Stimulated activated CD4-positive, alpha-beta T cell treated with anti-CD3 and anti-CD28 coated beads, Interleukin-4, amount 100 ng/mL, for 1 hour (primary cell): Measurements from ENCODE around the gene ZMIZ1.

Source experiments
- DNase-seq: peaks from one replicate; pipeline ENCODE4 v3.0.0-alpha.2; 2020

ZMIZ1 gene

DNA sequence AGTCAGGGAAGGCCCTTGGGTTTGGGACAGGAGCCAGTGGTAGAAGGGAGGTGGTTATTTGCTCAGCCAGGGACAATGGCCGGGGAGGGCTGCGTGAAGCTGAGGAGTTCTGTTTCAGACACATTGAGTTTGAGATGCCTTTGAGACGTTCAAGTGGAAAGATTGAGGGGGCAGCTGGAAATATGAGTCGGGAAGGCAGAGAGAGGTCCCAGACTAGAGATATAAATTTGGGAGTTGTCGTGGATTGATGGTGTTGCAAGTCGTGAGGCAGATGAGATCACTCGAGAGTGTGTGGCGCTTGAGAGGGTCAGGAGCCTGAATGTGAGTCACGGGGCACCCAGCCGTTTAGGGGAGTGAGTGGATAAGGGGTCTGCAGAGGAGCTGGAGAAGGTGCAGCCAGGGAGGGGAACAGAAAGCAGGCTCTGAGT lies 73.3 kb downstream of the ZMIZ1 start:
- DNase-seq, result no peak

DNA sequence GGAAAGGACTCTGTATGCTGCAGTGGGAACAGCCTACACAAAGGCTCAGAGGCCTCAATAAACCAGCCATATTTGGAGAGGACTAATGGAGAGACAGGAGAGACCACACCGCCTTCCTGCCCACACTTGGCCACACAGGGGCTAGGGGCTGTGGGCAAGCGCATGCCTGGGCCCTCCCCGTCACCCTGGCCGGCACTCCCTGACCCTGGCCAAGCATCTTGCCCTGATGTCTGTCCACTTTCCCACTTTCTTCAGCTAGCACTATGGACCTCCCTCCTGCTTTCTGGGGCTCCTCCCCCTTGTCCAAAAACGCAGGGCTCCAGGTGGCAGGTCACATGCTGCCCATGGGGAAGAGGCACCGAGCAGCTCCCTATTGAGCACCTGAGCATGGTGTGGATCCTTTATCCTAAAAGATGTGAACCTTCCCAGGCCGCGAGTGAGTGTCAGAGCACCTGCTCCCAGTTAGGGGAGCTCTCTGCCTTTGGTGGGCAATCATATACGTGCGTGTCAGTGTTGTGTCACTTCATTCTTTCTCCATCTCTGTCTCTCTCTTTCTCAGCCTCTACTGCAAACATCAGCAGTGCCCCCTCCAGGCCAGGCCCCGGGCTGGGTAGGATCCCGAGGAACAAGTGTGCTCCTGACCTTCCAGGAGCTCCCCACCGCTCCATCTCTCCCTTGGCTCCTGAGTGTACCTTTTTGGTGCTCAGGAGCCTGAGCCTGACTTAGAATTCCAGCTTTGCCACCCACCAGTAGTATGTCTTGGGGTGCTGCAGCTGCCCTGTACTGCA lies 74.0 kb downstream of the ZMIZ1 start:
- DNase-seq, result no peak

DNA sequence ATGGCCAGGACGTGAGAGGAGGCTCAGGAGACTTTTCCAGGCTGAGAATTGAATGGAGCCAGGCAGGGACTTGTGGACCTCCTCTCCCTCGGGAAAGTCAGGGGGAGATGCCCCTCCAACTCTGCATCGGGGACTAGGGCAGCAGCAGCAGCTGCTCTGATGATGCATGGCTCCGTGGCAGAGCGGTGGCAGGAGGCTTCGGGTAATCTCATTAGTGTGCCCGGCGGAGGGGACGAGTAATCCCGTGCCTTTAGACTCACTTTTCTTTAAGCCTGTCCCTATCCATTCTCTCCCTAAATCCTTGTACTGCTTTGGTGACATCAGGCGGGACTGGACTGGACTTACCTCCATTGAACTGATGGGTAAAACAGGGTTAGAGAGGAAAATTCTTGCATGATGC lies 75.1 kb downstream of the ZMIZ1 start:
- DNase-seq, result no peak

DNA sequence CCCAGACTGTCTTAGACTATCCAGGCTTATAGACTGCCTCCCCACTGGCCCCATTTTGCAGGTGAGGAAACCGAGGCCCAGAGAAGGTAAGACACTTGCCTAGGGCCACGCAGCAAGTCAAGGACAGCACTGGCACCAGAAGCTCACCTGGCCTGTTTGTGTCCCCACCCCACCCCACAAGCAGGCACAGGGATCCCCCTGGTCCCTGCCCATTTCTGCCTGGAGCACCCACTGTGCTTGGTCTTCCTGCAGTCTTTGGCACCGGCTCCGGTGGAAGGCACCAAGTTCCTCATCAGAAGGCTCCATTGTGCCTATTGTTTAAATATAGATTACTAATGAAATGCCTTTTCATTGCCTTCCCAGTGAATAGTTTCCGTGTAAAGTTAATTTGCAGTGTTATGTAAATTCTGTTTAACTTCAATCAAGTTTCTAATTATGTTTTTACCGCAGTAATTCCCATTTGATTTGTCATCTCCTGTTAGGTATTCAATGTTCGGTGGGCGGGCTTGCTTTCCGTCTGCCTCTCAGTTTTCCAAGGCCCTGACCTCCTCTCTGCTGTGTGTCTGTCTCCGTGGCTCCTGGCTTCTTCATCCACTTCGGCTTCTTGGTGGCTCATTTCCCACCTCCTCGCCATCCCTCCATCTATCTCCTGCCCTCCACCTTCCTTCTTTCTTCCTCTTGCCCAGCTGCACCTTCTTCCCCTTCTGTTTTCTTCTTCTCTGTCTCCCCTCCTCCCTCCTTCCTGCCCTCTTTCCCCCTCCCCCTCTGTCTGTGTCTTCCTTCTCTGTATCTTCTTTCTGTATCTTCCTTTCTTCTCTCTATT lies 75.8 kb downstream of the ZMIZ1 start:
- no peak for DNase-seq

DNA sequence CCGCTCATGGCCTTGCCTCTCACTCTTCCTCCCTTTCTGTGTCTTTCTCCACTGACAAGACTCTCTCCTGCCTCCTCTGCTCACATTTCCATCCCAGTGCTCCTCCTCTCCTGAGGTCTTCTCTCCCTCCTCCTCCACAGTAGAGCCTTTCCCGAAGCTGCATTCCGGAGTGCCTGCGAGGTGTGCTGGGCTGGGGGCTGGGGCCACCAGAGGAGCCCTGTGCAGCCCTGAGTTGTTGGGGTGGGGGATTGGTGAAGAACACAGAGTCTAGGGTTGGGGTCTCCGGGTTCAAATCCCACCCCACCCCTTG lies 76.4 kb downstream of the ZMIZ1 start:
- DNase-seq, result no peak

DNA sequence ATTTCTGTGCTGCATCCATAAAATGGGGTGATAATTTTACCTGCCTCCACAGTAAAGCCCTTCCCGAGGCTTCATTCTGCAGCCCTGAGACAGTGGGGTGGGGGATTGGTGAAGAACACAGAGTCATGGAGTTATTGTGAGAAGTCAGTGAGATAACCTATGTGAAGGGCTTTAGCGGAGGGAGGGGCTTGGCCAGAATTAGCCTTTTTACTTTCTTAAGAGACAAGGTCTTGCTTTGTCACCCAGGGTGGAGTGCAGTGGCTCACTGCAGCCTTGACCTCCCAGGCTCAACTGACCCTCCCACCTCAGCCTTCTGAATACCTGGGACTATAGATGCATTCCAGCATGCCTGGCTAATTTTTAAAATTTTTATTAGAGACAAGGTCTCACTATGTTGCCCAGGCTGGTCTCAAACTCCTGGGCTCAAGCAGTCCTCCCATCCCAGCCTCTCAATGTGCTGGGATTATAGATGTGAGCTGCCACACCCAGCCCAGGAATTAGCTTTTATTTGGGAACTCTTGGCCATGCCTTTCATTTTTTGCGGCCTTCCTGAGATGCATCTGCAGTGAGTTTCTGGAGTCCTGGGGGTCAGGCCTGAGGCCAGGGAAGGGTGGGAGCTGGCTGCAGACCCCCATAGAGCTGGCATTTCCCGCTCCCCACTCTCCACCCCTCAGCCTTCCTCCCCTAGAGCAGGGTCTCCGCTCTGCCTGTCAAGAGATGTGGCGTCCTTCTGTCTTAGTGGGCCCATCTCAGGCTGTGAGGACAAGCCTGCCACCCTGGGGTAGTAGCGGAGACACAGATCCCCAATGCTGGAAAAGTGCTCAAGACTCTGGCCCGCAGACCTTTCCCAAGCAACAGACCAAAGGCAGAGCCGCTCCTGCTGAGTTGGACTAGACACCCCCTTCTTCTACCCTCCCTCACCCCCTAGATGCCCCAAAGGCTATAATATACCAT lies 77.0 kb downstream of the ZMIZ1 start:
- DNase-seq, result no peak

DNA sequence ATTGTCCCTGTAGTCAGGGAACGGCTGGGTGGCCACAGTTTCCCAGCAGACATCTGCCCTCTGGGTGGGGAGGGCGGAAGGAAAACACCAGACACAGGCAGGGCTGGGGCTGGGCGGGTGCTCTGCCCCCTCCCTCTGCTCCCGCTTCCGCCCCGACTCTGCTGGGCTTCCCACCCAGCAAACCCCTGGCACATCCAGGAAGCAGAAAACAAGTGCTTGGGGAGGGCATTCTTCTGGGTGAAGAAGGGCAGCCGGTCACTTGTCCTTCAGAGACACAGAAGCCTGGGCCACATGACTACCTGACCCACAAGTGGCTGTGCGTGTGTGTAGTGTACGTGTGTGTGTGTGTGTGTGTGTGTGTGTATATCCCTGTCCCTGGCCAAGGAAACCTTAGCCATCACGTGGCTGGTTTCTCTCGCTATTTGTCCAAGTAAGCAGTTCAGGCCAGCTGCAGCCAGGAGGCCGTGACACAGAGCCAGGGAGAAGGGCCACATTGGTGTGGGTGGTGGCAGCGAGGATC lies 77.9 kb downstream of the ZMIZ1 start:
- DNase-seq, result peak; percentile 13

DNA sequence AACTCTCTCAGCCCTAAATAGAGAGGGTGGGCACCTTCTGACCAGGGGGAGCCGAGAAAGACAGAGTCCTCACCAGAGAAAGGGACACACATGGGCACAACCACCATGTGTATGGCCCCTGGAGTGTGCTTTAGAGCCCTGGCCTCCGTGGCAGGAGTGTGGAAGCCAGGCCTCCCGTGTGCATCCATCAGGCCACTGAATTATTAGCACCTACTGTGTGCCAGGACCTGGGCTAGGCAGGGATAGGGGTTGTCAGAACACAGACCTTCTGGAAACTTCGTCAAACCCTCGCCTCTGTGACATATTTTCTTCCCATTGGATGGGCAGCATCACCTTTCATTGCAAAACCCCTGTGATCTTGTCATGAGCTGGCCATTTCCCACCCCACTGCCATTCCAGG lies 78.5 kb downstream of the ZMIZ1 start:
- no peak for DNase-seq

DNA sequence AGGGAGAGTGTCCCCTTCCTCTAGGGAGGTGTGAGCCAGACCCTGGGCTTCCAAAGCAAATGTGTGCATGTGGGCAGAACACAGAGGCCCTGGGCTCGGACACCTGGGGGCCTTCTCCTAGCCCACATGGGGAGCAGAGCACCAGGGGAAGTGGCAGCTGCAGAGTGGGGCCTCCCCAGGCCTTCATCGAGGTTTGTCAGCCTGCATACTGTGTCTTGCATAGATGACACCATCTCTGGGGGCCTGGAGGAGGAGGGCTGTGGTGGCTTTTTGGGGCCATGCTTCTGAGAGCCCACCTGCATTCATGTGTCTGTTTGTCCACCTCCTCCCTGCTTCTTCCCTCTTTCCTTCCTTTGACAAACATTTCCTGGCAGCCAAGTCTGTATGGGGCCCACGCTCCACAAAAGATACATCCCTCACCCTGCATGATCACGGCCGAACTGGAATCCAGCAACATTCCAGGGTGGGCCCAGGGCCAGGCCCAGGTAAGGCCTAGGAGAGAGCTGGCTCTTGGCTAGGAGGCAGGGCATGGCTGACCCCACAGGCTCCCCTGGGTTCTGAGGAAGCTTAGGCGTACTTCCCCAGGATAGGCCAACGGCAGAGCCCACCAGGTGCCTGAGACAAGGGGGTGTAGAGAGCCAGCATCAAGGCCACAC lies 79.2 kb downstream of the ZMIZ1 start:
- no peak for DNase-seq

DNA sequence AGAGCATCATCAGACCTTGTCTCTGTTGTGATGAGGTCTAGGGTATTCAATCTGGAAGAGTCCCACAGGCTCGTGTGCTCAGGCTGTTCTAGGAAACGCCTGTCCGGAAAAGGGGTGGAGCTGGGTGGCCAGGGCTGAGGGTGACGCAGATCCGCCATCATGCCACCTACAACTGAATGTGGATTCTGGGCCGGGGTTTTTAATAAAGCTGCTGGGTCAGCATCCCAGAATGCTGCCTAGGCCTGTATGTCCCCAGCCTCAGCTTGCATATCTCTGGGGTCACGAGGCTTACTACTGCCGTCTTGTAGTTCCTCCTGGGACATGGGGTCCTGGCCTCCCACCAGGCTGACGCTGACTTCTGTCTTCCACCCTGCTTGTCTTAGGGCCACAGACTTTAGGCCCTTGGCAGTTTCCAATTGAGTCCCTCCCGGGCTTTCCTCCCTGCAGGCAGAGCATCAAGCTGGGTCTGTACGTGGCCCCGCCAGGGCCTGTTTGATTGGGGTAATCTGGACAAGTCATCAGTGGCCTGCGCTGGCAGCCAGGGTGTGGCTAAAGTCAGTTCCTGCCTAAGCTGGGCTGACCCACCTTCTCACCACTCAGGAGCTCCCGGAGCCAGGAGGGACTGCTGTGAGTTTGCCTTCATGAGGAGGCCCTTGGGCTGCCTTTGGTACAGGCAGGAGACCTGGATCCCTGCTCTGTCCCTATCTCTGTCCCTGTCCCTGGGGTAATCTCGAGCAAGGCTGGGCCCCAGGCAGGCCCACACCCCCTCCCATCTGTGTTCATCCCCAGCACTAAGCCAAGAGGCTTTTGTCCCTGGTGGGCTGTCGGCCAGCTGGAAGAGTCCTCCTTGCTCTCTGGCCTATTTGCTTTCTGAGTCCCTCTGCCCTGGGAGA lies 79.9 kb downstream of the ZMIZ1 start:
- no peak for DNase-seq

DNA sequence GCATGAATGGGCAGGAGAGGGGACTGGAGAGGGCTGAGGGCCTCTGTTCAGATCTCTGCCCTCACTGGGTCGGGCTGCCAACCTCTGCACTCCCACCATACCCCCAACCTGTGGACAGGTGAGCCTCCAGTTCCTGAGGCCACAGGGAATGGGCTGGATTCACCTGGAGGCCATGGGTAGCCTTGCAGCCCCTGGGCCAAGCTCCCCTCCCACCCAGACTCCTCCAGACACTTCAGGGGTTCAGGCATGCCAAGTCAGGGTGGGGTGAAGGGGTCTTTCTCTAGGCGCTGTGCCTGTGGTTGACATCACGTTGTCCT lies 80.5 kb downstream of the ZMIZ1 start:
- DNase-seq, result no peak

DNA sequence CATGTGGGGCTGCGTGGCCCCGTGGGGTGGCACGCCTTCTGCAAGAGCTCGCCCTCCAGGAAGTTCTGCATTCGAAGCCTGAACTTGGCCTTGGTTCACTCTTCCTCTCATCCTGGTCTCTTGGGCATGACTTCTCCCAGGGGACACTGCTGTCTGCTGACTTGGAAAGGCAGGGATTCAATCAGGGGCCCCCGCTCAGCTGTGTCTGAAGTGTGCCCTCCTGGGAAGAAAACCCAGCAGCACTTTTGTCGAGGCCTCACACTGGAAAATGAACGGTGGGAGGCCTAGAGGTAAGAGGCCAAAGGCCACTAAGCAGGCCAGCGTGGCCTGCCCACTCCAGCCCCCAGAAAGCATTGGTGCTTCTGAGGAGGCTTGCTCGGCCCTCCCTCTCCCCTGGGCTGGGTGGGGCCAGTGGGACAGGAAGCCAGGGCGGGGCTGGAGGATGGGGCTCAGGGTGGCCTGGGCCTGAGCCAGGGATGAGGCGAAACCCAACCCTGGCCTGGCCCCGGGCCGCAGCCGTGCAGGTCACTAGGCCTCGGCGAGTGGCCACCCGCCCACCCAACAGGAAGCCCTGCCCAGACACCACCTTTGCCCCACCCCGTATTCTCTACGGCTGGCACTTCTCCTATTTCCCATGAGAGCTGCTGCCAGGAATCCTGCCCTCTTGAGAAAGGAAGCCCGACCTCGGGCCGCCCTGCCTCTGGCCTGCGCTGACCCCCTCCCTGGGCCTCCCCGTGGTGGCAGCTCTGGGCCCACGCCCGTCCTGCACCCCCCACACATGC lies 81.1 kb downstream of the ZMIZ1 start:
- peak; percentile 28 for DNase-seq

DNA sequence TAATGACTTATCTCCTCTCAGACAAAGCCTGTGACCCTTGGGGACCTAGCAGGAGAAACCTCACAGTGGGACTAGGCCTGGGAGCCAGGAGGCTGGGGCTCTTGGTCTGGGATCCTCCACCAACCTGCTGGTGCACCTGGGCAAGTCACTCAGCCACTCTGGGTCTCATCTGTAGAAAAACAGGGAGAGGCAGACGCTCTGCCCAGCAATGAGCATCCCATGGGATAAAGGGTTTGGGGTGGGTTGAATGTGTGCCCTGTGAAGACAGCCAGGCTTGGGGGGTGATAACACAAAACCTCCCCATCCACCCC lies 81.6 kb downstream of the ZMIZ1 start:
- DNase-seq, result no peak

DNA sequence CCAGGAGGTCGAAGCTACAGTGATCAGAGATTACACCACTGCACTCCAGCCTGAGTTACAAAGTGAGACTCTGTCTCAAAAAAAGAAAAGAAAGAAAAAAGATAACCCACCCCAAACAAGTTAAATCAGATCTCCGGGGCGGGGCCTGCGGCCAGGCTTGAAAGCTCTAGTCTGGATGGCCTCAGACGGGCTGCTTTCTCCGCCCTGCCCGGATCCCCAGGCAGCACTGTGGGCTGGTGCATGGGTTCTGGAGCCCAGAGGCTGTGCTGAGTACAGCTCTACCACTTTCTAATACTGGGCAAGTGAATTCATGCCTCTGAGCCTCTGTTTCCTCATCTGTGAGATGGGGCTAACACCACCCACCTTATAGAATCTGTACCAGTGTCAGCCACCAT lies 83.7 kb downstream of the ZMIZ1 start:
- no peak for DNase-seq

DNA sequence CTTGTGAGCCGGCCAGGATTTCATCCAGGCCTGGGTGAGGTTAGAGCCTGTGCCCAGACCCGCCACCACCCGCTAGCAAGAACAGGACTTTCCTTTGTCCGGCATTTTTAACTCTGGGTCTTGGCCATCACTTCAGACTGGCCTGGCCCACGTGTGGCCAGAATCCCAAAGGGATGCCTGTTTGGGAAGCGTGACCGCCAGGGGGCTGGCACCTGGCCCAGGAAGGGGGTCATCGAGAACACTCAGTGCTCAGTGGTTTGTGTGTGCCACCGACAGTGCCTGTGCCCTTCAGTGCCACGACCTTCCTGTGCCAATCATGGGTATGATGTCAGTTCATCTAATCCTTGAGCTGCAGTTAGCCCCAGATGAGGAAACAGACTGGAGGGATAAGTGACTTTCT lies 85.0 kb downstream of the ZMIZ1 start:
- DNase-seq, result no peak

DNA sequence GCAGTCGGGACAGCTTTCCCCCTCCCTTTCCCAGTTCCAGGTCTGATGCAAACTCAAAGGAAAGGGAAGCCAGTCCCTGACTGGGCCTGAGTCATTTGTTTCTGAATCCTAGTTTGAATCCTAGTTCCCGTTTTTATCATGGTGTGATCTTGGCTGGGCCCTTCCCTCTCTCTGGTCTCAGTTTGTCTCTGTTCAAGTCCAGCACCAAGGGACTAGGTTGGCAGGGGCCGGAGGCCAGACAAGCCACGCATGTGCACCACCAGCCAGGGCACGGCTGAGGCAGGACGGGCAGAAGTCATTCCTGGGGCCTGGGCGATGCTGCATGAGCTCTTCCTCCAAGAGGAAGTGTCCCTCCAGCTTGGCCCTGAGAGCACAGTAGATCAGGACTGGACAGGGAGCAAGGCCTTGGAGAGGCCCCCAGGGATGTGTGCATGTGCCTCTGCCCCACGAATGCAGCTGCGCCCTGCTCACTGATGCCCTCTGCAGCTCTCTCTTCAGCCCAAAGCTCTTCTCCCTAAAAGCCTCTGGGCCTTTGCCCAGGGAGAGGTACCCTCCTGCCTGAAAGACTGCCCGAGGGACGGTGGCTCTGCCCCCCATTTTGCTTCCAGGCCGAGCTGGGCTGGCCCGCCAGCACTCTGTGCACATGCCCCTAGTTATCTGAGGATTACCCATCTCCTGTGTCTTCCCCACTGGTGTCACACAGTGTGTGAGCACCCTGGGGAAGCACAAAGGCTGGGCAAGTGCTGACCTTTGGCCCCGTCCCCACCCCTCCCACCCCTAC lies 86.7 kb downstream of the ZMIZ1 start:
- DNase-seq, result no peak

DNA sequence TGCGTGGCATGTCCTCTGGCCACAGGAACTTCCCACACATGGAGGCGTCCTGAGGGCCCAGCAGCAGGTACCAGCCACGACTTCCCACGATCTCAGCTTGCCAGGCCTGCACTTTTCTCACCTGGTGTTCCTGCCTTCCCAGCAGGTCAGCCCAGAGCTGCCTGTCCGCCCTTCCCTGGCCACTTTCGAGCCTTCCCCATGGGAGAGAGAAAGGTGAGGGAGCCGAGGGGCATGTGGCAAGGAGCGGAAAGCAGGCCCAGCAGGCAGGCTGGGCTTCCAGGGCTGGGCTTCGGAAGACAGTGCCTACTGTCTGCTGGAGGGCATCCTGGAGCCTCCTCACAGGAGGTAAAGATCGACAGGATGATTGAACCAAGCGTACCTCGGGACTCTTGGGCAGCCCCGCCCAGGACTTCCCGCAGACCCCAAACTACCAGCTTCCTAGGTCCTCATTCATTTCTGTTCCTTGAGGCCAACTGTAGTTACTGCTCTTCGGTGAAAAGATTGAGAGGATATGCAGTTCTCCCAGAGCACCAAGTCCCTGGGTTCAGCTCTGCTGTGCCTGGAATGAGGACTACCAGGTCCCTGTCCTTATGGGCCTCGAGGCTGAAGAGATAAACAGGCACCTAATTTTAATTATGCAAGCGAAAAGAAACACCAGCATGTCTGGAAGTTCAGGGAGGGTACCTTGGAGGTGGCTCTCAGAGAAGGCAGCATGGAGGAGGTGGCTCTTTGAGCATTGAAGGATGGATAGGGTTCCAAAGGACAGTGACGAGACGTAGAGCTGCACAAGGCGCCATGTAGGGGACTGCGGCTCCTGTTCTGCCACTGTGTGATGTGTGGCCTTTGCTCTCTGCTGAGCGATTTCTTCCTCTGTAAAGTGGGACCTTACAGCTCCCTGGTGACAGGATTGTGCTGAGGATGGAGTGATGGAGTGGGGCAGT lies 87.8 kb downstream of the ZMIZ1 start:
- no peak for DNase-seq

DNA sequence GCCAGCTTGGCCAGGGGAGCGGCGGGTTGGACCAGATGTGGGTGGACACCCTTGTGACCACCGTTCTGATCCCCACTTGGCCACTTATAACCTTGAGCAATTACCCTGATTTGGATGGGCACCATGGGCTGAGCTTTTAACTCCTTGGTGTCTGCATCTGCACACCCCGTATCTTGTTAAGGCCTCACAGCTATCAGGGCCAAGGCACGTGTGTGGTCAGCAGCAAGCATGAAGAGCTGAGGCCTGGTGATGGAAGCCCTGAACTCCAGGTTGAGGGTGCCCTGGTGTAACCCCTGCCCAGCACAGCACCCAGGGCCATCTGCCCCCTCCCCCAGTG lies 89.2 kb downstream of the ZMIZ1 start:
- no peak for DNase-seq

DNA sequence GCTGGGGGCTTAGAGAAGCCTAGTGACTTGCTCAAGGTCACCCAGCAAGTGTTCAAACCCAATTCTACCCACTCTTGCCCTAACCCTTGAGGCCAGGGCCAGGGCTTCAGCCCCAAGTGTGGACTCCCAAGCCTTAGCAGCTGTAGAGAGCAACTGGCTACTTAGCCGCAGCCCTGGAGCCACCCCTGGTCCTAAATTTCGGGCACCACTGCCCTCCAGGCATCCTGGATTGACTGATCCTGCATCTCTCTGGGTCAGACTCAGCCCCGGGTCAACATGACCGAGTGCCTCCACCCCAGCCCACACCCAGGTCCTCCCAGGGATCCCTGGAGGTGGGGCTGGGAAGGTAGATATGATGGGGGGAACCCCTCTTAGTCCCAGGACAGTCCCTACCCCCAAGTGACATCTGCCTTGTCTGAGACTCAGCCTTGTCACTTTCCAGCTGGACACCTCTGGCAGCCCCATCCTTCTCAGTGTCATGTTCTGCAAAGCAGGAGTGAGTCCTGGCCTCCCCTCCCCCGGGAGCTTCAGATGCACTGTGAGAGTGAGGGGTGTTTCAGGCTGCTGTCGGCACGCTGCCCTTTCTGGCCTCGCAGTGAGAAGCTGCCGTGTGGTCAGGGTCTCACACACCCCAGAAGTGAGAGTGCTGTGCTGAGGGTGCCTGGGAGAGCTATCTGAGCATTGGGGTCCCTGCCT lies 89.8 kb downstream of the ZMIZ1 start:
- no peak for DNase-seq
